ENCODE results near the gene ANO2.
"Not testable (repeated sequence)": the region's sequence is repeated elsewhere in the genome, so short reads cannot be mapped to it uniquely, and the experiment has no call there.

The ANO2 gene

GRCh38 chr12:5889381-5890047 is 55.5 kb downstream of the ANO2 start:
- no peak overlapping the region for H3K4me3 Mint-ChIP-seq
- H3K4me1 Mint-ChIP-seq = no peaks in the 10 kb centered on the region
- no peak for ATAC-seq
- H3K9me3 Mint-ChIP-seq = no peaks in the 10 kb centered on the region
- H3K27ac Mint-ChIP-seq = no peak overlapping the region
- peak in 1 of 2 donors; percentile 55 for DNase-seq (ENCODE audit: low spot score in 2 of 2)
- no peaks in the 10 kb centered on the region for H3K36me3 Mint-ChIP-seq

- DNase-seq (ENCODE audit: low spot score in 2 of 2) = no peak
- no peaks in the 10 kb centered on the region for H3K9me3 Mint-ChIP-seq
- H3K36me3 Mint-ChIP-seq = no peaks in the 10 kb centered on the region
- no peak overlapping the region for H3K4me3 Mint-ChIP-seq
- no peak overlapping the region for H3K27ac Mint-ChIP-seq
- ATAC-seq = no peak
- no peaks in the 10 kb centered on the region for H3K4me1 Mint-ChIP-seq
These were observed 56.2 kb downstream of the ANO2 start for GRCh38 chr12:5888816-5889315.

GRCh38 chr12:5887819-5888218 is 57.2 kb downstream of the ANO2 start:
- not testable (repeated sequence) for DNase-seq (ENCODE audit: low spot score in 2 of 2); H3K27ac Mint-ChIP-seq; H3K36me3 Mint-ChIP-seq; H3K9me3 Mint-ChIP-seq; H3K4me1 Mint-ChIP-seq; ATAC-seq
- peak overlapping the region; percentile 35 for H3K4me3 Mint-ChIP-seq

- H3K4me3 Mint-ChIP-seq = no peak overlapping the region
These were observed 60.2 kb downstream of the ANO2 start for GRCh38 chr12:5884866-5885265.

GRCh38 chr12:5884285-5884684 is 60.8 kb downstream of the ANO2 start:
- H3K27ac Mint-ChIP-seq = no peak overlapping the region
- H3K9me3 Mint-ChIP-seq = no peaks in the 10 kb centered on the region
- DNase-seq (ENCODE audit: low spot score in 2 of 2) = no peak
- no peak overlapping the region for H3K4me3 Mint-ChIP-seq
- H3K4me1 Mint-ChIP-seq = no peaks in the 10 kb centered on the region
- no peaks in the 10 kb centered on the region for H3K36me3 Mint-ChIP-seq
- no peak for ATAC-seq

More at GRCh38 chr12:5884866-5885265, 60.2 kb downstream of the ANO2 start:
- ATAC-seq (no peak), DNase-seq (ENCODE audit: low spot score in 2 of 2) (no peak)
- Mint-ChIP-seq H3K36me3 (no peaks in the 10 kb centered on the region), H3K9me3 (no peaks in the 10 kb centered on the region), H3K27ac (no peak overlapping the region), H3K4me1 (no peaks in the 10 kb centered on the region)

- Mint-ChIP-seq H3K4me1 (no peaks in the 10 kb centered on the region), H3K4me3 (no peak overlapping the region), H3K9me3 (no peaks in the 10 kb centered on the region), H3K36me3 (no peaks in the 10 kb centered on the region), H3K27ac (no peak overlapping the region)
- ATAC-seq (no peak), DNase-seq (ENCODE audit: low spot score in 2 of 2) (no peak)
These were observed 62.4 kb downstream of the ANO2 start for GRCh38 chr12:5882511-5883190.

- Mint-ChIP-seq H3K9me3 (no peaks in the 10 kb centered on the region), H3K4me1 (no peaks in the 10 kb centered on the region), H3K4me3 (no peak overlapping the region), H3K36me3 (no peaks in the 10 kb centered on the region), H3K27ac (no peak overlapping the region)
- DNase-seq (ENCODE audit: low spot score in 2 of 2) (no peak), ATAC-seq (no peak)
These were observed 63.4 kb downstream of the ANO2 start for GRCh38 chr12:5881666-5882065.

GRCh38 chr12:5881101-5881606 is 63.9 kb downstream of the ANO2 start:
- no peak overlapping the region for H3K27ac Mint-ChIP-seq
- no peak for ATAC-seq
- no peaks in the 10 kb centered on the region for H3K9me3 Mint-ChIP-seq
- no peaks in the 10 kb centered on the region for H3K36me3 Mint-ChIP-seq
- DNase-seq (ENCODE audit: low spot score in 2 of 2) = no peak
- no peak overlapping the region for H3K4me3 Mint-ChIP-seq
- H3K4me1 Mint-ChIP-seq = no peaks in the 10 kb centered on the region

- DNase-seq (ENCODE audit: low spot score in 2 of 2) (no peak), ATAC-seq (no peak)
- Mint-ChIP-seq H3K9me3 (no peaks in the 10 kb centered on the region), H3K36me3 (no peaks in the 10 kb centered on the region), H3K27ac (no peak overlapping the region), H3K4me1 (no peaks in the 10 kb centered on the region), H3K4me3 (no peak overlapping the region)
These were observed 69.2 kb downstream of the ANO2 start for GRCh38 chr12:5875851-5876250.

GRCh38 chr12:5874514-5874913 is 70.5 kb downstream of the ANO2 start:
- DNase-seq (ENCODE audit: low spot score in 2 of 2) (no peak), ATAC-seq (no peak)
- Mint-ChIP-seq H3K4me3 (no peak overlapping the region), H3K9me3 (no peaks in the 10 kb centered on the region), H3K4me1 (no peaks in the 10 kb centered on the region), H3K36me3 (no peaks in the 10 kb centered on the region), H3K27ac (no peak overlapping the region)

- Mint-ChIP-seq H3K36me3 (no peaks in the 10 kb centered on the region), H3K9me3 (no peaks in the 10 kb centered on the region), H3K27ac (no peak overlapping the region)
These were observed 71.7 kb downstream of the ANO2 start for GRCh38 chr12:5873281-5873919.

GRCh38 chr12:5872745-5873144 is 72.3 kb downstream of the ANO2 start:
- Mint-ChIP-seq H3K36me3 (no peaks in the 10 kb centered on the region), H3K9me3 (no peaks in the 10 kb centered on the region), H3K27ac (no peak overlapping the region), H3K4me3 (no peak overlapping the region), H3K4me1 (no peaks in the 10 kb centered on the region)
- DNase-seq (ENCODE audit: low spot score in 2 of 2) (no peak), ATAC-seq (no peak)

More at GRCh38 chr12:5873281-5873919, 71.7 kb downstream of the ANO2 start:
- DNase-seq (ENCODE audit: low spot score in 2 of 2) = no peak
- H3K4me3 Mint-ChIP-seq = no peak overlapping the region
- no peaks in the 10 kb centered on the region for H3K4me1 Mint-ChIP-seq
- ATAC-seq = no peak

GRCh38 chr12:5871741-5872140 is 73.3 kb downstream of the ANO2 start:
- Mint-ChIP-seq H3K9me3 (no peaks in the 10 kb centered on the region), H3K36me3 (no peaks in the 10 kb centered on the region), H3K4me3 (no peak overlapping the region), H3K4me1 (no peaks in the 10 kb centered on the region), H3K27ac (no peak overlapping the region)
- ATAC-seq = no peak
- DNase-seq (ENCODE audit: low spot score in 2 of 2) = no peak

- H3K27ac Mint-ChIP-seq = no peak overlapping the region
- DNase-seq (ENCODE audit: low spot score in 2 of 2) (no peak), ATAC-seq (no peak)
These were observed 74.9 kb downstream of the ANO2 start for GRCh38 chr12:5870183-5870582.

GRCh38 chr12:5868625-5869295 is 76.3 kb downstream of the ANO2 start:
- Mint-ChIP-seq H3K4me3 (no peak overlapping the region), H3K4me1 (no peaks in the 10 kb centered on the region), H3K9me3 (no peaks in the 10 kb centered on the region), H3K36me3 (no peaks in the 10 kb centered on the region), H3K27ac (no peak overlapping the region)
- no peak for DNase-seq (ENCODE audit: low spot score in 2 of 2)
- no peak for ATAC-seq

More at GRCh38 chr12:5870183-5870582, 74.9 kb downstream of the ANO2 start:
- H3K36me3 Mint-ChIP-seq = no peaks in the 10 kb centered on the region
- H3K9me3 Mint-ChIP-seq = no peaks in the 10 kb centered on the region
- H3K4me3 Mint-ChIP-seq = no peak overlapping the region
- H3K4me1 Mint-ChIP-seq = no peaks in the 10 kb centered on the region
